HepG2 (cell line): ENCODE results near the gene TUBB4B. TPM values are rescaled to one million over a fixed set of nuclear protein-coding genes. Genes with fewer than 3 reads are reported as not detected.
A peak's percentile ranks its signal among the peaks of the same experiment; 100 is the strongest.

ENCODE experiments used
- CREB1 ChIP-seq, 2 experiments: fragments of 450-650 bp in 1 of 2; IDR thresholded peaks; 2 replicates each; pipeline ENCODE4 v1.6.1; 2016 to 2017; ENCODE audit warnings: control low read depth in 1 of 2, mild to moderate bottlenecking in 1 of 2, missing compliant biosample characterization in 1 of 2, missing genetic modification characterization in 1 of 2
- ERF ChIP-seq: IDR thresholded peaks from 2 replicates; pipeline ENCODE4 v1.6.1; 2018; ENCODE audit warnings: missing biosample characterization, missing genetic modification reagents
- LBX2 ChIP-seq: sonication (generic); formaldehyde crosslinking; IDR thresholded peaks from 2 replicates; pipeline ENCODE4 v1.5.0; 2020; ENCODE audit warnings: missing genetic modification reagents, mild to moderate bottlenecking, borderline replicate concordance
- LCORL ChIP-seq, 2 experiments: fragments of 450-650 bp in 1 of 2; sonication (generic) in 1 of 2; formaldehyde crosslinking in 1 of 2; IDR thresholded peaks; 2 replicates each; pipeline versions ENCODE4 v1.5.0 to v1.6.1; 2017 to 2020; ENCODE audit warnings: antibody characterized with exemption in 1 of 2, missing genetic modification reagents in 1 of 2
- NFE2L1 ChIP-seq: sonication (generic); formaldehyde crosslinking; IDR thresholded peaks from 2 replicates; pipeline ENCODE4 v1.4.0; 2020; ENCODE audit warnings: missing genetic modification reagents, mild to moderate bottlenecking, borderline replicate concordance
- NPAS2 ChIP-seq: sonication (generic); formaldehyde crosslinking; IDR thresholded peaks from 2 replicates; pipeline ENCODE4 v1.8.0; 2022; ENCODE audit warnings: mild to moderate bottlenecking, missing genetic modification reagents, borderline replicate concordance
- NR2F2 ChIP-seq: IDR thresholded peaks from 2 replicates; pipeline ENCODE4 v1.6.1; 2012; ENCODE audit warnings: low read depth, inconsistent platforms, borderline replicate concordance
- POLR2AphosphoS5 ChIP-seq: IDR thresholded peaks from 2 replicates; pipeline ENCODE4 v1.6.1; 2012; ENCODE audit warnings: low read depth, low read length
- RAD21 ChIP-seq: fragments of 450-650 bp; formaldehyde crosslinking; IDR thresholded peaks from 2 replicates; pipeline ENCODE4 v1.5.0; 2020; ENCODE audit warnings: mild to moderate bottlenecking
- RCOR2 ChIP-seq: IDR thresholded peaks from 2 replicates; pipeline ENCODE4 v1.6.1; 2016; ENCODE audit warnings: missing biosample characterization, missing genetic modification reagents
- REPIN1 ChIP-seq: sonication (generic); formaldehyde crosslinking; IDR thresholded peaks from 2 replicates; pipeline ENCODE4 v1.8.0; 2022; ENCODE audit warnings: missing genetic modification reagents, low read depth, mild to moderate bottlenecking, borderline replicate concordance
- SALL1 ChIP-seq: sonication (generic); formaldehyde crosslinking; IDR thresholded peaks from 2 replicates; pipeline ENCODE4 v1.8.0; 2022; ENCODE audit warnings: mild to moderate bottlenecking, missing genetic modification reagents
- SRY ChIP-seq: sonication (generic); formaldehyde crosslinking; IDR thresholded peaks from 2 replicates; pipeline ENCODE4 v1.8.0; 2022; ENCODE audit warnings: mild to moderate bottlenecking, missing genetic modification reagents
- TERF1 ChIP-seq: sonication (generic); formaldehyde crosslinking; IDR thresholded peaks from 2 replicates; pipeline ENCODE4 v1.8.0; 2022; ENCODE audit warnings: mild to moderate bottlenecking, missing genetic modification reagents, moderate library complexity
- THAP11 ChIP-seq: IDR thresholded peaks from 2 replicates; pipeline ENCODE4 v1.6.1; 2016; ENCODE audit warnings: missing biosample characterization, missing genetic modification reagents
- TMF1 ChIP-seq: sonication (generic); formaldehyde crosslinking; IDR thresholded peaks from 2 replicates; pipeline ENCODE4 v1.8.1; 2022; ENCODE audit warnings: low read depth, missing genetic modification reagents
- YEATS2 ChIP-seq: sonication (generic); formaldehyde crosslinking; IDR thresholded peaks from 2 replicates; pipeline ENCODE4 v1.4.0; 2020; ENCODE audit warnings: missing genetic modification reagents, borderline replicate concordance
- ZBTB20 ChIP-seq: sonication (generic); formaldehyde crosslinking; IDR thresholded peaks from 2 replicates; pipeline ENCODE4 v1.8.1; 2023; ENCODE audit warnings: missing genetic modification reagents, low read depth, mild to moderate bottlenecking, borderline replicate concordance
- ZFY ChIP-seq: sonication (generic); formaldehyde crosslinking; IDR thresholded peaks from 2 replicates; pipeline ENCODE4 v1.4.0; 2020; ENCODE audit warnings: missing genetic modification reagents
- ZNF264 ChIP-seq: sonication (generic); formaldehyde crosslinking; IDR thresholded peaks from 2 replicates; pipeline ENCODE4 v1.4.0; 2020; ENCODE audit warnings: missing genetic modification reagents
- ZNF296 ChIP-seq: sonication (generic); formaldehyde crosslinking; conservative IDR thresholded peaks from 2 replicates; pipeline ENCODE4 v1.5.0; 2020; ENCODE audit warnings: mild to moderate bottlenecking, missing genetic modification reagents
- ZNF468 ChIP-seq: sonication (generic); formaldehyde crosslinking; IDR thresholded peaks from 2 replicates; pipeline ENCODE4 v1.8.0; 2022; ENCODE audit warnings: mild to moderate bottlenecking, moderate library complexity, missing genetic modification reagents
- ZNF552 ChIP-seq: sonication (generic); formaldehyde crosslinking; IDR thresholded peaks from 2 replicates; pipeline ENCODE4 v1.9.0; 2022; ENCODE audit warnings: missing genetic modification reagents, mild to moderate bottlenecking, borderline replicate concordance
- polyA plus RNA-seq, 8 experiments: library from polyadenylated mRNA; depleted of rRNA in 3 of 8; stranded (reverse) in 7 of 8; unstranded in 1 of 8; fragments of >200 nt; fragmentation: Illumina TruSeq in 4 of 8; extraction: Trizol in 4 of 8; gene quantifications; 2 replicates each; pipeline versions ENCODE4 v1.2.1 to v1.2.3, GENCODE V29; 2011 to 2016; ENCODE audit warnings: low read depth in 4 of 8, missing spikeins in 1 of 8, mixed read lengths in 1 of 8; ENCODE audit not compliant: insufficient read depth in 1 of 8
- total RNA-seq, 5 experiments: library from RNA; depleted of rRNA; stranded (reverse); fragments of >200 nt; fragmentation: Illumina TruSeq; extraction: Trizol; gene quantifications; 2 replicates each; pipeline ENCODE4 v1.2.3, GENCODE V29; 2016; ENCODE audit warnings: low read depth in 1 of 5
- TF ChIP-seq, protein P1 (sequence below): IDR thresholded peaks from 2 replicates; pipeline ENCODE4 v1.6.1; 2018; ENCODE audit warnings: missing genetic modification reagents, mild to moderate bottlenecking, missing compliant biosample characterization
- TF ChIP-seq, protein P2 (sequence below): sonication (generic); formaldehyde crosslinking; IDR thresholded peaks from 2 replicates; pipeline ENCODE4 v1.4.0; 2020; ENCODE audit warnings: mild to moderate bottlenecking, missing genetic modification reagents

The TUBB4B gene
- total and polyA plus RNA-seq, 2 of the 13 experiments (the other 11 are each of a cell fraction or from before 2014, with no cell fraction given) = 182 to 412 TPM

- TF ChIP-seq ZNF296 (CRISPR knock-in tag) (no peak), POLR2AphosphoS5 (no peak), REPIN1 (0 out of 2 replicates have a peak, but pooled peaks have one; percentile 29), TERF1 (CRISPR knock-in tag) (0 out of 2 replicates have a peak, but pooled peaks have one; percentile 31), CREB1 (IDR thresholded peaks at IDR 0.05) (no peak), CREB1 (CRISPR knock-in tag; IDR thresholded peaks at IDR 0.05) (no peak), ZNF468 (no peak), ZBTB20 (0 out of 2 replicates have a peak, but pooled peaks have one; percentile 15), RCOR2 (CRISPR knock-in tag) (no peak), THAP11 (CRISPR knock-in tag) (no peak), RAD21 (no peak), NFE2L1 (CRISPR knock-in tag) (peak; percentile 51; the same call in 1 of the 2 replicates), YEATS2 (CRISPR knock-in tag) (no peak), ZFY (CRISPR knock-in tag) (no peak; the same call in 1 of the 2 replicates), ERF (CRISPR knock-in tag) (no peak), TMF1 (CRISPR knock-in tag) (0 out of 2 replicates have a peak, but pooled peaks have one; percentile 28), ZNF264 (no peak), NPAS2 (CRISPR knock-in tag) (no peak), SRY (peak; percentile 47; the same call in 1 of the 2 replicates), ZNF552 (CRISPR knock-in tag) (no peak), SALL1 (CRISPR knock-in tag) (0 out of 2 replicates have a peak, but pooled peaks have one; percentile 0), LCORL (IDR thresholded peaks at IDR 0.05) (no peak), LCORL (CRISPR knock-in tag; IDR thresholded peaks at IDR 0.05) (peak; percentile 40; the same call in 1 of the 2 replicates), NR2F2 (no peak), LBX2 (no peak)
- TF ChIP-seq, protein P1, sequence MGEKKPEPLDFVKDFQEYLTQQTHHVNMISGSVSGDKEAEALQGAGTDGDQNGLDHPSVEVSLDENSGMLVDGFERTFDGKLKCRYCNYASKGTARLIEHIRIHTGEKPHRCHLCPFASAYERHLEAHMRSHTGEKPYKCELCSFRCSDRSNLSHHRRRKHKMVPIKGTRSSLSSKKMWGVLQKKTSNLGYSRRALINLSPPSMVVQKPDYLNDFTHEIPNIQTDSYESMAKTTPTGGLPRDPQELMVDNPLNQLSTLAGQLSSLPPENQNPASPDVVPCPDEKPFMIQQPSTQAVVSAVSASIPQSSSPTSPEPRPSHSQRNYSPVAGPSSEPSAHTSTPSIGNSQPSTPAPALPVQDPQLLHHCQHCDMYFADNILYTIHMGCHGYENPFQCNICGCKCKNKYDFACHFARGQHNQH (CRISPR knock-in tag) = 0 out of 2 replicates have a peak, but pooled peaks have one; percentile 14
- TF ChIP-seq, protein P2, sequence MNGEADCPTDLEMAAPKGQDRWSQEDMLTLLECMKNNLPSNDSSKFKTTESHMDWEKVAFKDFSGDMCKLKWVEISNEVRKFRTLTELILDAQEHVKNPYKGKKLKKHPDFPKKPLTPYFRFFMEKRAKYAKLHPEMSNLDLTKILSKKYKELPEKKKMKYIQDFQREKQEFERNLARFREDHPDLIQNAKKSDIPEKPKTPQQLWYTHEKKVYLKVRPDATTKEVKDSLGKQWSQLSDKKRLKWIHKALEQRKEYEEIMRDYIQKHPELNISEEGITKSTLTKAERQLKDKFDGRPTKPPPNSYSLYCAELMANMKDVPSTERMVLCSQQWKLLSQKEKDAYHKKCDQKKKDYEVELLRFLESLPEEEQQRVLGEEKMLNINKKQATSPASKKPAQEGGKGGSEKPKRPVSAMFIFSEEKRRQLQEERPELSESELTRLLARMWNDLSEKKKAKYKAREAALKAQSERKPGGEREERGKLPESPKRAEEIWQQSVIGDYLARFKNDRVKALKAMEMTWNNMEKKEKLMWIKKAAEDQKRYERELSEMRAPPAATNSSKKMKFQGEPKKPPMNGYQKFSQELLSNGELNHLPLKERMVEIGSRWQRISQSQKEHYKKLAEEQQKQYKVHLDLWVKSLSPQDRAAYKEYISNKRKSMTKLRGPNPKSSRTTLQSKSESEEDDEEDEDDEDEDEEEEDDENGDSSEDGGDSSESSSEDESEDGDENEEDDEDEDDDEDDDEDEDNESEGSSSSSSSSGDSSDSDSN = peak; percentile 83
Observed at GRCh38 chr9:137222190-137223077, 18.7 kb upstream of the TUBB4B start, which contains the start of gene RNF208 (continued).
